HG03521 (cell line): ENCODE measurements around the gene DPY19L3.
"Not testable (repeated sequence)": the region's sequence is repeated elsewhere in the genome, so short reads cannot be mapped to it uniquely, and the experiment has no call there.

Experiments
- ATAC-seq: cut with Tn5 transposase; IDR thresholded peaks from one replicate; pipeline ENCODE4 v1.9.1; 2021; ENCODE audit warnings: mild to moderate bottlenecking, moderate library complexity; ENCODE audit not compliant: unreplicated experiment

The DPY19L3 gene

DNA sequence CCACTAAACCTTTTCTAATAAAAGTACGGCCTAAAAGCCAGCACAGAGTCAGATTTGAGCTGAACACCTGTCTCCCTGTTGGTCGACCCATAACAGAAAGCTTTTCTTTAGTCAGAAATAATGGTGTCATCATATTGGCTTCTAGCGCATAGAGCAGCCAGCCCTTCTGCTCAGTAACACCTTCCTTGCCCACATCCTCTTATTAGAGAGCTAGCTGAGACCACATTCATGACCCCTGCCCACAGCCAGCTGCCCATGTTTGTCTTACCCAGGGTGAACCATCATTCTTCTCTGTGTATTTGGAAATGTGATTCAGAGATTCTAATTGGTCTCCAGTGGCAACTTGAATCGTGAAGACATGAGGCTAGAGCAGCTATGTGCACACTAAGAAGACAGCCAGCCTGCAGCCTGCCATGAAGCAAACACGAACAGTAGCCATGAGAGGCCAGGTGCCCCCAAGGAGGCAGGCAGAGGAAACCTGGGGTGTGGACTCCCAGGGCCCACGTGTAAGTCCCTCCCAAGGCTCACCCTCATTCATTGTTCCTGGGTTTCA lies 93.2 kb downstream of the DPY19L3 start:
- ATAC-seq = no peak

DNA sequence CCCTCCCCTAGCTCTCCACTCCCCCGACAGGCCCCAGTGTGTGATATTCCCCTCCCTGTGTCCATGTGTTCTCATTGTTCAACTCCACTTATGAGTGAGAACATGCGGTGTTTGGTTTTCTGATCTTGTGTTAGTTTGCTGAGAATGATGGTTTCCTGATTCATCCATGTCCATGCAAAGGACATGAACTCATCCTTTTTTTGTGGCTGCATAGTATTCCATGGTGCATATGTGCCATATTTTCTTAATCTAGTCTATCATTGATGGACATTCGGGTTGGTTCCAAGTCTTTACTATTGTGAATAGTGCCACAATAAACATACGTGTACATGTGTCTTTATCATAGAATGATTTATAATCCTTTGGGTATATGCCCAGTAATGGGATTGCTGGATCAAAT lies 106.9 kb downstream of the DPY19L3 start:
- ATAC-seq = not testable (repeated sequence)

DNA sequence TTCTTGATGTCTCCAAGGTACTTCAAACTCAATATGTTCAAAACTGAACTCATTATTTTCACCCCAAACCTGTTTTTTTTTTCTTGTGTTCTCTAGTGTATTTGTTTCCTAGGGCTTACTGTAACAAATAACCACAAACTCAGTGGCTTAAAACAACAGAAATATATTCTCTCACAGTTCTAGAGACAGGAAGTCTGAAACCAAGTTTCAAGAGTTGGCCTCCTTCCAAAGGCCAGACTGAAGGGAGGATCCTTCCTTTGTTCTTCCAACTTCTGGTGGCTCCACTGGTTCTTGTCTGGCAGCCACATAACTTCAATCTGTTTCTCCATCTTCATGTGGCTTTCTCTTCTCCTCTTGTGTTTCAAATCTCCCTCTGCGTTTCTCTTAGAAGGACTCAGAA lies 113.5 kb downstream of the DPY19L3 start:
- ATAC-seq = no peak

GRCh38 chr19:32522967-32523366 lies 117.4 kb downstream of the DPY19L3 start:
- ATAC-seq = no peak

DNA sequence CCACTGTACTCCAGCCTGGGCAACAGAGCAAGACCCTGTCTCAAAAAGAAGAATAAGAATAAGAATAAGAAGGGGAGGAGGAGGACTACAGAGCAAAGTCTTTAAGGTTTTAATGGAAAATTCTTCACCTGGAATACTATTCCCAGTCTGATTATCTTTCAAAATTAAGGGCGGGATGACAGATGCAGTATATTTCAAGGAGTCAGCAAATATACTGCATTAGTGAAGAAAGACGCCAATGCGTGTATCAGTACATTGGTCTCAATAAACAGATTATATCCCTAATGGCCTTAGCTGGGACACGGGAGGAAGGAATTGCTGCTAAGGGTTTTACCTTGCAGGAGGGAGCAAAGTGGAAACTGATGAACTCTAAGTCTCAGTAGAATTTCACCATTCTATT lies 121.3 kb downstream of the DPY19L3 start:
- no peak for ATAC-seq

GRCh38 chr19:32530773-32531172 lies 125.2 kb downstream of the DPY19L3 start:
- no peak for ATAC-seq

DNA sequence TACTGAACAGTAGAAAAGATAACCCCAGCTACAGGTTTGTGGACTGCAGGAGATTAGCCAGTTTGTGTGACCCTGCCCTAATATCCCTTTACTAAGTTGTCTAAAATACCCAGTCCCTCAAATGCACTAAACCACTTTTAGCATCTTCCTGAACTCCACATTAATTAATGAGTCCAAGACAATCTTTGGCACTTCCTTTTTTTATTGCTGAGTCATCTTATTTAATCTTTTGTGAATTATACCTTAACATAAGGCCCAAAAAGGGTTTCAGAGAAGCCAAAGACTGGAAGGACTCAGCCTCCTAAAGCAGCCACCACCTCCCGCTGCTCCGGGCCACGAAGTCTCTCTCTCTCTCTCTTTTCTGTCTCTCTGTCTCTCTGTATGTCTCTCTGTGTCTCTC lies 126.7 kb downstream of the DPY19L3 start:
- no peak for ATAC-seq
